Measurements from ENCODE around the gene RFC2.

GRCh38 chr7:74252893-74253292 lies 1.3 kb downstream of the RFC2 start:
- TF ChIP-seq MAX (IDR thresholded peaks at IDR 0.05; ENCODE audit: low read depth, low read length) (no peak), RBBP5 (conservative IDR thresholded peaks at IDR 0.05) (no peak), CTCF (IDR thresholded peaks at IDR 0.05 in 2 of 3, conservative IDR thresholded peaks at IDR 0.05 in 1 of 3; ENCODE audit: control insufficient read depth in 2 of 3, extremely low read depth in 1 of 3, insufficient read depth in 1 of 3, low read depth in 3 of 3, low read length in 3 of 3) (no peak), REST (IDR thresholded peaks at IDR 0.05; ENCODE audit: low read depth, low read length) (no peak)
